Dendritic cell treated with granulocyte-macrophage colony-stimulating factor and Interleukin-4, amounts not matched to agents 40 ng/mL and 50 ng/mL, for 4 days (primary cell): ENCODE results near the gene MSMP.

ENCODE experiments used
- H3K27ac Mint-ChIP-seq: one replicate; pipeline ENCODE4 v1.8.0; 2022; ENCODE audit warnings: mild to moderate bottlenecking, mixed read lengths
- H3K27me3 Mint-ChIP-seq: one replicate; pipeline ENCODE4 v1.8.0; 2022; ENCODE audit warnings: mild to moderate bottlenecking, mixed read lengths
- H3K36me3 Mint-ChIP-seq: one replicate; pipeline ENCODE4 v1.8.0; 2022; ENCODE audit warnings: low read depth, mixed read lengths
- H3K4me1 Mint-ChIP-seq: one replicate; pipeline ENCODE4 v1.8.0; 2022; ENCODE audit warnings: low read depth, mixed read lengths
- H3K4me3 Mint-ChIP-seq: one replicate; pipeline ENCODE4 v1.8.0; 2022; ENCODE audit warnings: mild to moderate bottlenecking, moderate library complexity, mixed read lengths
- H3K9me3 Mint-ChIP-seq: one replicate; pipeline ENCODE4 v1.8.0; 2022; ENCODE audit warnings: mixed read lengths
- intact Hi-C: fragments of 100-400 bp; cut with micrococcal nuclease; formaldehyde crosslinking; loops from one replicate; pipeline ENCODE4 v1.15.0; 2022

MSMP gene

DNA sequence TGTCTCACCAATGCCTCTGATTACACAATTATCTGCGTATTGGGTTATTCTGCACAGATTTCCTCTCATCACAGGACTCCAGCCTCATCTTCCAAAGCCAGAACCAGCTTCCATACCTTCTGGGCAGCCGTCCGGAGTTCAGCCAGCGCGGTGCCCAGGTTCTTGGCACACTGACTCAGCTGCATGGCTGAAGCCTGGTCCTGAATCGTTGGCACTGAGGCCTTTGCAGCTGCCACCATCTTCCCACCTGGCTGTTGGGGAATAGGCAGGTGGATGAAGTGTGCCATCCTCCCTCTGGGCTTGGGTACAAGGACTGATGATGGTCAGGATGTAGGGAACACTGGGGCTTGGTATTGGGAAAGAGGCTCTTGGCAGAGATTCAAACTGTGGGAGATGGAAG is 40.0 kb downstream of the MSMP start:
- H3K4me1 Mint-ChIP-seq = peaks cover 3% of the 10 kb centered on the region
- H3K36me3 Mint-ChIP-seq = no peaks in the 10 kb centered on the region
- intact Hi-C loops = no loop called here
- no peak overlapping the region for H3K27ac Mint-ChIP-seq
- H3K4me3 Mint-ChIP-seq = no peak overlapping the region
- H3K27me3 Mint-ChIP-seq = no peaks in the 10 kb centered on the region
- H3K9me3 Mint-ChIP-seq = no peaks in the 10 kb centered on the region

DNA sequence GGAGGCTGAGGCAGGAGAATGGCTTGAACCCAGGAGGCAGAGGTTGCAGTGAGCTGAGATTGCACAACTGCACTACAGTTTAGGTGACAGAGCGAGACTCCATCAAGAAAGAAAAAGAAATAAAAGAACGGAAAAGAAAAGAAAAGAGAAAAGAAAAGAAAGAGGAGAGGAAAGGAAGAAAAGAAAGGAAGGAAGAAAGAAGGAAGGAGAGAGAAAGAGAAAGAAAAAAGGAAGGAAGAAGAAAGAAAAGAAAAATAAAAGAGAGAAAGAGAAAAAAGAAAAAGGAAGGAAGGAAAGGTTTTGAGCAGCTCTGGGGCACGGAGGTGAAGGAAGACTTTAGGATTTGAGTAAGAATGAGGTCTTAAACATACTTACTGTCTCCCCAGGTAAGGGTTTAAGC is 40.5 kb downstream of the MSMP start:
- H3K27me3 Mint-ChIP-seq = no peaks in the 10 kb centered on the region
- no peaks in the 10 kb centered on the region for H3K36me3 Mint-ChIP-seq
- H3K27ac Mint-ChIP-seq = no peak overlapping the region

DNA sequence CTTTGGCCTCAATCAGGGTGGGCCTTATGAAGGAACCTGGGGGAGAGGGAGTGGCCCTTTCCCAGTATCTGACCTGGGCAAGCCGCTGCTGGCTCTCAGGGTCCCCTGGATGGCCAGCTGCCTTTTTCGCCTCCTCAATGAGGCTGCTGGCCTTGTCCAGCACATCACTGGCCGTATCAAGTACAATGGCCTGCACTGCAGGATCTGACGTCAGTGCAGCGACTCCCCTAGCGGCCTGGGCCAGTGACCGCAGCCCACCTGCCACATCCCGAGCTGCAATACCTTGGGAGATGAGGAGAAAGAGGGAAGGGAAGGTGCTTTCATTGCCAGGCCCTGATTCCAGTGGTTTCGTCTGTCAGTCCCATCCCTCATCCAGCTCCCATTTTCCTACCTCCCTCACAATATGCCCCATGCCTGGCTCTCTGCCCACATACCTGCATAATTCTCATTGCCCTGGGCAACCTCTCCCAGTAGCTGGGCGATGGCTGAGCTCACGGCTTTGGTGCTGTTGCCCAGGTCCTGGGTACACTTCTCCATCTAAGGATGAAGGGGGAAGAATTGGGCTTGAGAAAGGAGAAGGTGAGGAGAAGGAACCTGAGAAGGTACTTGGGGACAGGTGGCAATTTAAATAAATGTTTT is 41.2 kb downstream of the MSMP start:
- Mint-ChIP-seq H3K27me3 (no peaks in the 10 kb centered on the region), H3K9me3 (no peaks in the 10 kb centered on the region), H3K4me3 (no peak overlapping the region), H3K27ac (no peak overlapping the region), H3K4me1 (no peaks in the 10 kb centered on the region), H3K36me3 (no peaks in the 10 kb centered on the region)
- intact Hi-C loops = no loop called here

More for the DNA sequence above, 40.5 kb downstream of the MSMP start:
- Mint-ChIP-seq H3K9me3 (no peaks in the 10 kb centered on the region), H3K4me3 (no peak overlapping the region), H3K4me1 (no peaks in the 10 kb centered on the region)
- intact Hi-C loops = no loop called here

DNA sequence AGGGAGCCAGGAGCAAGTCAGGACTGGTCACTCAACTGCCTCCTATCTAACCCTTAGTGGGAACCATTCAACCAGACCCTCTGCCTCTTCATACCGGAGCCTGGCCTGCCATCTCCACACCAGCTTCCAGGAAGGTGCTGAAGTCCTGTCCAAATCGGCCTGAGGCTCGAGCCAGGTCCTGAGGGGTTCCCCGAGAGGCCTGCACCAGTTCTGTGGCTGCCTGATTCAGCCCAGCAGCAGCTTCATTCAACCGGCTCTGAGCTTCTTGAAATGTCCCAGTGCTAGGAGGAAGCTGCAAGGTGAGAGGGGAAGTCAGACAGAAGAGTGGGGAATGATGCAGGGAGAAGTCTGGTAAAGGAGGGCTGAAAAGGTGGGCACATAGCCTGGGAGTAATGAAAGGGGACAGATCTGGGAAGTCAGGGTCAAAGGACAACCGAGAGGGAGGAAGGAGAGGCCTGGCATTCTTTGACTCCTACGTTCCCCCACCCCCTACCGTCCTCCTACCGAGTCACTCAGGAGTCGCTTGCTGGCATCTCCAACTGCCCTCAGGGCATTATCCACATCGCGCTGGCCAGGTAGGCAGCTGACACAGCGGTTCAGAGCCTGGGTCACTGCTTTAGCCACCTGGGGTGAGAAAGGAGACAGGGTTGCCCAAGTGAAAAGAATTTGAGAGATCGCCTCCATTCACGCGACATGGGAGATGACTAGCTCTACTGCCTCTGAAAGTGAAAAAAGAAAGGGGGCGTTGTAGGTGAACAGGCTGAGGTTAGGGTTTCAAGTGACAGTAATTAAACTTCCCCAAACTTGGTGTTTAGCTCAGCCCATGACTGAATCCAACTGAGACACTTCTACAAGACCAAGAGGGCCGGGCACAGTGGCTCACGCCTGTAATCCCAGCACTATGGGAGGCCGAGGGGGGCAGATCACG is 42.3 kb downstream of the MSMP start:
- no peaks in the 10 kb centered on the region for H3K27me3 Mint-ChIP-seq
- no peaks in the 10 kb centered on the region for H3K36me3 Mint-ChIP-seq
- no peak overlapping the region for H3K4me3 Mint-ChIP-seq
- intact Hi-C loops = no loop called here
- H3K4me1 Mint-ChIP-seq = peaks cover 11% of the 10 kb centered on the region
- no peak overlapping the region for H3K27ac Mint-ChIP-seq
- H3K9me3 Mint-ChIP-seq = no peaks in the 10 kb centered on the region

DNA sequence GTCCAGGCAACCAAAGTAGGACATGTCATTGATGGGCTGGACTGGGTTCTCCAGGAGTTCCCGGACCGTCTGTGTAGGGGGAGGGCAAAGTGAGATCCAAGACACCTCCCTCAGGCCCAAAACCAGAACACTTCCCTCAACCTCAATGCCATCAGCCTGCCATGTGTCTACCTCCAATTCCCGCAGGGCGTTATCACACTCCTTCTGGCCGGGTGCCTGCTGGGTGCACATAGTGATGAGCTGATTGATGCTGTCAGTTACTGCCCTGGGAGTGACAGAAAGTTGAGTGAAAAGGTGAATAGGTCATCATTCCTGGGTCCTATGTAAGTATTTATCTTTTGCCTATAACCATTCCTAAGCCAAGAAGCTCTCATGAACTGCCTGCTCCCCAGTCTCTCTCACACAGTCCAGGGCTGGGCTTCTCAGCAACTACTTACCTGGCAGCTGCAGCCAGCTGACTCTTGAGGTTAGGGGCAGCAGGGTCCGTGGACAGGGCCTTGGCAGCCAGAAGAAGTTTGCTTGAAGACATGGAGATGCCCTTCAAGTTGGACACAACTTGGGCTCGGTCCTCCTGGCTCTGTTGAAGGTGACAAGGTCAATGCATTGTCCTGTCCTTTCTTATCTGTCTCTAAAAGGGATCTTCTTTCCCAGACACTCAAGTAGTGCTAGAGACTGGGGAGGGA is 43.1 kb downstream of the MSMP start:
- no peak overlapping the region for H3K27ac Mint-ChIP-seq
- H3K4me1 Mint-ChIP-seq = peaks cover 16% of the 10 kb centered on the region
- H3K9me3 Mint-ChIP-seq = no peaks in the 10 kb centered on the region
- H3K27me3 Mint-ChIP-seq = no peaks in the 10 kb centered on the region
- no peak overlapping the region for H3K4me3 Mint-ChIP-seq
- intact Hi-C loops = no loop called here
- no peaks in the 10 kb centered on the region for H3K36me3 Mint-ChIP-seq

- intact Hi-C loops = no loop called here
- no peaks in the 10 kb centered on the region for H3K9me3 Mint-ChIP-seq
- H3K27me3 Mint-ChIP-seq = no peaks in the 10 kb centered on the region
- H3K4me3 Mint-ChIP-seq = no peak overlapping the region
- H3K27ac Mint-ChIP-seq = no peak overlapping the region
- peaks cover 16% of the 10 kb centered on the region for H3K4me1 Mint-ChIP-seq
- no peaks in the 10 kb centered on the region for H3K36me3 Mint-ChIP-seq
These were observed 45.9 kb downstream of the MSMP start for GRCh38 chr9:35708146-35708545.

DNA sequence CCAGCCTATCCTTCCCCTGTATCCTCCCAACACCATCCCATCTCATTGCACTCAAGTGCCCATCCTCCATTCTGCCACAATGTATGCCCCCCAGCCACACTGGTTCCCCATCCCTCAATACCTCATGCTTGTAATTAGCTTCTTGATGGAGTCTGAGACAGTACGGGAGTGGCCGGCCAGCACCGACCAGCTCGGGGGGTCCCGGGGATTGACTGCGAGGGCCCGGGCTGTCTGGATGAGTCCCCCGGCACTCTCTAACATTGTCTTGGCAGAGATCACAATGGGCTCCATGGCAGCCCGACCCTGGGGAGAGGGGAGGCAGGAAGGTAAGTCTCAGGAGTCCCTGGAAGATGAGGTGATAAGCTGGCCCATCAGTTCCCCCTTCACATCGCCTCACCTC is 47.1 kb downstream of the MSMP start:
- no peak overlapping the region for H3K27ac Mint-ChIP-seq
- no peaks in the 10 kb centered on the region for H3K9me3 Mint-ChIP-seq
- intact Hi-C loops = no loop called here
- H3K36me3 Mint-ChIP-seq = no peaks in the 10 kb centered on the region
- H3K27me3 Mint-ChIP-seq = no peaks in the 10 kb centered on the region
- H3K4me1 Mint-ChIP-seq = peaks cover 16% of the 10 kb centered on the region
- no peak overlapping the region for H3K4me3 Mint-ChIP-seq

DNA sequence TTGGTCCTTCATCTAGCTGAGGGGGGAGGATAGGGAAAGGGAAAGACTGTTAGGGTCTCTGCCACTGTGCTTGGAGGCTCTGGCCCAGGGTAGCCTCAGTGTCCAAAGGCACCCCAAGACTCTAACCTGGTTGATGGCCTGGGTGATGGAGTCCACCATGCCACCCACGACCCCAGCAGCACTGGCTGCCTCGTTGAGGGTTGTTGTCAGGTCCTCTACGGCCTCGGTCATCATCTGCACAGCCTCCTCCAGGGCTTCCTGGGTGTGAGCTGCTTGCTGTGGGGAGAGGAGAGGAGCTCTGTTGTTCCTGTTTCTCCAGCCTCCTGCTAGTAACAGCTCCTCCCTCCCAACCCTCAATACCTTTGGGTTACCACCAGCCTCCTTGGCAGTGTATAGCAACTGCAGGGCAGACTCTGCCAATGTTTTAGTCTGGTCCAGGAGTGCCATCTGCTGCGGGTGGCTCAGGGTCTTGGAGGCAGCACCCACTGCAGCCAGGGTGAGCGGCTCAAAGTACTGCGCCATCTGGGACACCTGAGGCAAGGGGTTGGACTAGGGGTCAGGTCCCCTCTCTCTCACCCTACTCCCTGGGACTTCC is 48.1 kb downstream of the MSMP start:
- Mint-ChIP-seq H3K4me1 (peaks cover 16% of the 10 kb centered on the region), H3K9me3 (no peaks in the 10 kb centered on the region), H3K36me3 (no peaks in the 10 kb centered on the region), H3K4me3 (no peak overlapping the region), H3K27ac (no peak overlapping the region), H3K27me3 (no peaks in the 10 kb centered on the region)
- intact Hi-C loops = no loop called here

DNA sequence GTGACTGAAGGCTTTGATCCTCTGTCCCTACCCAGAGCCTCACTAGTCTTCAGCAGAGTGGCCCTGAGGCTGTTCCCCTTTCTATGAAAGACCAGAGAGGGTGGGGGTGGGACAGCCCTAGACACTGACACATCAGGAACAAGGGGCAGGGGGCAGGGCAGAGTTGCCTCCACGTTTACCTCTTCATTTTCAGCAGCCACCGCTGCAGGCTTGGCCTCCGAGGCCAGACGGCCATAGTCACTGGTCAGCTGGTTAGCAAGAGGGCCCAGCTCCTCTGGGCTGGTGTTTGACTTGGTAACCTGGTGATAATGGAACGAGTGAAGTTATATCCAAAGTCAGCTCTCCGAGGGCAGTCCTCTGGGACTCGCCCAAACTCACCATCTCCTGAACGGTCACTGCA is 48.7 kb downstream of the MSMP start:
- H3K36me3 Mint-ChIP-seq = no peaks in the 10 kb centered on the region
- H3K27me3 Mint-ChIP-seq = no peaks in the 10 kb centered on the region
- no peak overlapping the region for H3K27ac Mint-ChIP-seq
- H3K4me1 Mint-ChIP-seq = peaks cover 16% of the 10 kb centered on the region
- H3K4me3 Mint-ChIP-seq = no peak overlapping the region
- no peaks in the 10 kb centered on the region for H3K9me3 Mint-ChIP-seq
- intact Hi-C loops = no loop called here

DNA sequence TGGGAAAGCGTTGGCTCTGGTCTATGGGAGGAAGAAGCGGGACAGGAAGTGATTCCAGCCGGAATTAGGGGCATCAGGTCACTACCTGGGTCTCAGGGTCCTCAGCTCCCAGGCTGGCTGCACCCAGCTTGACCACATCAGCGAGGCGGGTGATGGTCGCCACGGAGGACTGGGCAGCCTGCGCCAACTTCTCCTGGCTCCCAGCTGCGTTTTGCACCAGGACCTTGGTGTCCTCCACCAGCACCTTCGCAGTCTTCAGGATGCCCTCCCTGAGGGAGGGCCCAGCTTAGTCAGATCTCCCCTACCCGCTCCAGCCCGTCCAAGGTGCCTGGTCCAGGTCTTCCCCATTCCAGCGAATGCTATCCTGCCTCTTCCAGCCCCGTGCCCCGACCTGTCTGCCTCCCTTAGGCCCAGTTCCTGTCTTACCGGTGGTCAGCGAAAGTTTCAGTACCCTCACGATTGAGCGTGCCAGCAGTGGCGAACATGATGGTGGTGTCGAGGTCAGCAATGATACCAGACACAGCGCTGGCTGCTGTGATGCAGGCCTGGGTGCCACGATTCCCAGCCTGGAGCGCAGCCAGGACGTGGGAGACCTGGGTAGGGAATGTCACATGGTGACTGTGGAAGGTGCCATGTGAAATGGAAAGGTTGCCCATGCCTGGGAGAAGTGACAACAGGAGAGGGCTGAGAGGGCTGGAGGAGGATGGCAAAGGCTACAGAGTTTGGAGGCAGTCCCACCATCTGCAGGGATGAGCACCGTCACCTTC is 50.0 kb downstream of the MSMP start:
- intact Hi-C loops = no loop called here
- Mint-ChIP-seq H3K36me3 (no peaks in the 10 kb centered on the region), H3K4me3 (no peak overlapping the region), H3K27me3 (no peaks in the 10 kb centered on the region), H3K4me1 (peaks cover 16% of the 10 kb centered on the region), H3K9me3 (no peaks in the 10 kb centered on the region), H3K27ac (no peak overlapping the region)
